Measurements from ENCODE around the gene ATF7IP2. TPM values are rescaled to one million over a fixed set of nuclear protein-coding genes. Genes with fewer than 3 reads are reported as not detected.

ATF7IP2 gene
- total and polyA plus RNA-seq, 9 of the 15 experiments (the other 6 are each of a cell fraction or from before 2014, with no cell fraction given): 131 to 515 (median 196) TPM

DNA sequence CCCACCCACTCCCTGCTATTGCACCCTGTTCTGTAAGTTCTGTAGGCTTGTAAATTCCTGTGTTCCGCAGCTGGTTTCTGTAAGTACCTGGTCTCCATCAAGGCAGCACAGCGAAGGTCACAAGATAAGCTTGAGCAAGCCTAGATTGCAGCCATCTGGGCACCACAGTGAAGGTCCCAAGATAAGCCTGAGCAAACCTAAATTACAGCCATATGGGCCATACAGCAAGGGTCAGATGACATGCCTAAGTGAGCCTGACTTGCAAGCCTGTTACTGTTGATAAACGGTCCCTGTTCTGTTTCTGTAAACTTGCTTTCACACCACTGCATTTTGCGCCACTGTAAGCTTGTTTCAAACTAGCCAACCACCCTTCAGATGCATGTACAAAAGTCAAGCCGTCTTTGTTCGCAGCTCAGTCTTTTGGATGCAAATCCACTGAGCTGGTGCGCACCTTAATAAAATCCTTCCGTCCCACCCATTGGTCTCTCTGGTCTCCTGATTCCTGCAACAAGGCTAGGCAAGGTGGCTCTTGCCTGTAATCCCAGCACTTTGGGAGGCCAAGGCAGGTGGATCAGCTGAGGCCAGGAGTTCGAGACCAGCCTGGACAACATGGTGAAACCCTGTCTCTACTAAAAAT is 42.6 kb upstream of the ATF7IP2 start (continued):
- no peak for TF ChIP-seq SAP30 (IDR thresholded peaks at IDR 0.05; ENCODE audit: borderline replicate concordance, insufficient read depth, low read depth, low read length, poor library complexity, severe bottlenecking)
- TF ChIP-seq KDM5B (IDR thresholded peaks at IDR 0.05; ENCODE audit: insufficient replicate concordance, low read depth, low read length): no peak
- no peak for TF ChIP-seq IRF9 (tag; IDR thresholded peaks at IDR 0.05)
- TF ChIP-seq STAT5B (CRISPR knock-in tag; IDR thresholded peaks at IDR 0.05): no peak
- no peak for TF ChIP-seq NCOA4 (IDR thresholded peaks at IDR 0.05; ENCODE audit: partially characterized antibody)
- TF ChIP-seq ZNF316 (IDR thresholded peaks at IDR 0.05): no peak
- TF ChIP-seq, protein P1, sequence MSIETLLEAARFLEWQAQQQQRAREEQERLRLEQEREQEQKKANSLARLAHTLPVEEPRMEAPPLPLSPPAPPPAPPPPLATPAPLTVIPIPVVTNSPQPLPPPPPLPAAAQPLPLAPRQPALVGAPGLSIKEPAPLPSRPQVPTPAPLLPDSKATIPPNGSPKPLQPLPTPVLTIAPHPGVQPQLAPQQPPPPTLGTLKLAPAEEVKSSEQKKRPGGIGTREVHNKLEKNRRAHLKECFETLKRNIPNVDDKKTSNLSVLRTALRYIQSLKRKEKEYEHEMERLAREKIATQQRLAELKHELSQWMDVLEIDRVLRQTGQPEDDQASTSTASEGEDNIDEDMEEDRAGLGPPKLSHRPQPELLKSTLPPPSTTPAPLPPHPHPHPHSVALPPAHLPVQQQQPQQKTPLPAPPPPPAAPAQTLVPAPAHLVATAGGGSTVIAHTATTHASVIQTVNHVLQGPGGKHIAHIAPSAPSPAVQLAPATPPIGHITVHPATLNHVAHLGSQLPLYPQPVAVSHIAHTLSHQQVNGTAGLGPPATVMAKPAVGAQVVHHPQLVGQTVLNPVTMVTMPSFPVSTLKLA (conservative IDR thresholded peaks at IDR 0.05): no peak
- TF ChIP-seq LEF1 (IDR thresholded peaks at IDR 0.05): no peak
- TF ChIP-seq FOSL1 (tag; conservative IDR thresholded peaks at IDR 0.05): no peak
- TF ChIP-seq SMAD4 (CRISPR knock-in tag; conservative IDR thresholded peaks at IDR 0.05): peak; percentile 83
- TF ChIP-seq SREBF2 (CRISPR knock-in tag; IDR thresholded peaks at IDR 0.05): no peak
- TF ChIP-seq CREBBP (IDR thresholded peaks at IDR 0.05; ENCODE audit: low read depth, low read length): no peak
- TF ChIP-seq SNIP1 (IDR thresholded peaks at IDR 0.05; ENCODE audit: low read depth): no peak
- TF ChIP-seq ZNF23 (CRISPR knock-in tag; IDR thresholded peaks at IDR 0.05): no peak
- TF ChIP-seq ZNF212 (CRISPR knock-in tag; IDR thresholded peaks at IDR 0.05): no peak
- TF ChIP-seq BHLHE40 (IDR thresholded peaks at IDR 0.05; ENCODE audit: low read length): peak; percentile 27; the same call in 1 of the 2 replicates
- TF ChIP-seq ZNF408 (CRISPR knock-in tag; IDR thresholded peaks at IDR 0.05; ENCODE audit: low read depth): no peak
- TF ChIP-seq TBL1XR1 (IDR thresholded peaks at IDR 0.05; ENCODE audit: low read length in 2 of 2): peak in 1 of 2 experiments; percentile 44; a peak in 2 of 4 replicates
- TF ChIP-seq GATA2 (CRISPR knock-in tag; IDR thresholded peaks at IDR 0.05): peak; percentile 83
- TF ChIP-seq SMARCA5 (IDR thresholded peaks at IDR 0.05): no peak
- TF ChIP-seq ATF4 (CRISPR knock-in tag; IDR thresholded peaks at IDR 0.05): no peak
- no peak for TF ChIP-seq RBM22 (IDR thresholded peaks at IDR 0.05; ENCODE audit: low read depth, low read length, poor library complexity, severe bottlenecking)
- no peak; the same call in 1 of the 2 replicates for TF ChIP-seq BCOR (IDR thresholded peaks at IDR 0.05)
- no peak for TF ChIP-seq RFX7 (CRISPR knock-in tag; IDR thresholded peaks at IDR 0.05)
- no peak for TF ChIP-seq ELF1 (tag; IDR thresholded peaks at IDR 0.05)
- 0 out of 4 replicates have a peak, but pooled peaks of 1 of the 2 experiments have one; percentile 10 for TF ChIP-seq RAD21 (CRISPR knock-in tag; conservative IDR thresholded peaks at IDR 0.05 in 1 of 2, IDR thresholded peaks at IDR 0.05 in 1 of 2)
- no peak for TF ChIP-seq ZNF695 (CRISPR knock-in tag; IDR thresholded peaks at IDR 0.05)
- no peak for TF ChIP-seq XRCC4 (IDR thresholded peaks at IDR 0.05; ENCODE audit: extremely low read depth, insufficient read depth, insufficient read length)
